ENCODE data around the gene SPON1. TPM values are rescaled to one million over a fixed set of nuclear protein-coding genes. Genes with fewer than 3 reads are reported as not detected.

Gene SPON1
- total and polyA plus RNA-seq, 11 donors, result 1.6 to 20.0 (median 6.8) TPM

DNA sequence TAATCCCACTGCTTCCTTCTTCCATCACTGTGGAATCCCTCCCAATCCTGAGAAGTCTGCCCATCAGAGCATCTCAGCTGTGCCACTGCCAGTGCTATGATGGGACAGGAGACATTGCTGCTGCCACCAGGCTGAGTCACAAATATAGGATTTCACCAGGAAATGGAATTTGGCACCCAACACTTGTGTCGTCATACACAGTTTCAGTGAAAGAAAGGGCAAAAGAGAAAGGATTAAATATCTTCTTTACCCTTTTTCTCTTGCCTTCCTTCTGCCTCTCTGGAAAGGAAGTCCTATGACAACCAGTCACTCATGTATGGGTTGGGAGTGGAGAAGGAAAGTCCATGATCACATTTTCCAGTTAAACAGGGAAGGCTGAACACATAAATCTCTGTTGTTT is 133.4 kb downstream of the SPON1 start:
- ATAC-seq, result no peak

DNA sequence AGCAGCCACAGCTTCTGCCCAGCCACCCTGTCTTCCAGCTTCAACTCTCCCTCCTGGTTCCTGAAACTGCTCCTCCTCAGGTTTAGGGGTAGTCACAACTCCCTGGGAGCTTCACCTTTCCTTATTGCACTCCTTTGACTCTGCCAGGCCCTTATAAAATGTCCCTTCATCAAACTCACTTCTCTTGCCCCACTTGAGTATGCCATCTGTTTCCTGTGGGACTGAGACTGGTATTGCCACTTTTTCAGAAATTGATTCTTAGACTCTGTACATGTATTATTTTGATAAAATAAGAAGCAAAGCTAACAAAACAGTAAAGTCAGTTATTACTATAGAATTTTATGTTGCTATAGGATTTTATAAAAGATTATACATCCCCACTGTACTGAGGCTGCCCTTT is 134.1 kb downstream of the SPON1 start:
- H3K27me3 ChIP-seq, result no peaks in the 10 kb centered on the region
- no peak overlapping the region for H3K27ac ChIP-seq
- intact Hi-C loops (cut with DNase I), result no loop called here
- no peaks in the 10 kb centered on the region for H3K36me3 ChIP-seq
- ATAC-seq (no peak), DNase-seq (no peak)
- no peaks in the 10 kb centered on the region for H3K9me3 ChIP-seq
- no peak overlapping the region for H3K4me3 ChIP-seq
- no peaks in the 10 kb centered on the region for H3K4me1 ChIP-seq
- no peak for TF ChIP-seq CTCF (IDR thresholded peaks at IDR 0.05)
- no peak for TF ChIP-seq POLR2A (IDR thresholded peaks at IDR 0.05)

More for the DNA sequence above, 133.4 kb downstream of the SPON1 start:
- TF ChIP-seq CTCF (IDR thresholded peaks at IDR 0.05) (no peak), POLR2A (IDR thresholded peaks at IDR 0.05) (no peak)
- Histone ChIP-seq H3K9me3 (no peaks in the 10 kb centered on the region), H3K27ac (no peak overlapping the region), H3K4me1 (no peaks in the 10 kb centered on the region), H3K27me3 (no peaks in the 10 kb centered on the region), H3K36me3 (no peaks in the 10 kb centered on the region), H3K4me3 (no peak overlapping the region)
- WGBS, 4 donors, result 60 to 91% (median 76%) methylated on average over 1 of the region's 1 CpG
- DNase-seq, result no peak
- intact Hi-C loops (cut with DNase I), result no loop called here

GRCh38 chr11:14101388-14101787 is 138.9 kb downstream of the SPON1 start:
- ATAC-seq, result no peak
- no peaks in the 10 kb centered on the region for H3K27me3 ChIP-seq
- H3K36me3 ChIP-seq, result no peaks in the 10 kb centered on the region
- DNase-seq, result no peak
- H3K4me3 ChIP-seq, result no peak overlapping the region
- H3K27ac ChIP-seq, result no peak overlapping the region
- no peak for TF ChIP-seq POLR2A (IDR thresholded peaks at IDR 0.05)
- no peak for TF ChIP-seq CTCF (IDR thresholded peaks at IDR 0.05)
- H3K9me3 ChIP-seq, result peaks cover 0 to 3% (median 0%) of the 10 kb centered on the region in 12 donors
- intact Hi-C loops (cut with DNase I), result no loop called here
- peaks cover 0 to 3% (median 0%) of the 10 kb centered on the region in 12 donors for H3K4me1 ChIP-seq

GRCh38 chr11:14102766-14103165 is 140.2 kb downstream of the SPON1 start:
- 92 to 96% (median 93%) methylated on average over 4 of the region's 4 CpGs for WGBS, 4 donors

More at GRCh38 chr11:14102766-14103165, 140.2 kb downstream of the SPON1 start:
- H3K9me3 ChIP-seq, result peaks cover 0 to 3% (median 0%) of the 10 kb centered on the region in 12 donors
- H3K4me3 ChIP-seq, result no peak overlapping the region
- no peaks in the 10 kb centered on the region for H3K27me3 ChIP-seq
- intact Hi-C loops (cut with DNase I), result no loop called here
- H3K27ac ChIP-seq, result no peak overlapping the region
- ATAC-seq (no peak), DNase-seq (no peak)
- H3K36me3 ChIP-seq, result no peaks in the 10 kb centered on the region
- TF ChIP-seq POLR2A (IDR thresholded peaks at IDR 0.05) (no peak), CTCF (IDR thresholded peaks at IDR 0.05) (no peak)
- peaks cover 0 to 3% (median 0%) of the 10 kb centered on the region in 12 donors for H3K4me1 ChIP-seq

Measured in heart left ventricle (tissue), 16 donors.